Superior temporal gyrus (tissue), 1 donor: ENCODE measurements around the gene ULBP2.
A peak's percentile ranks its signal among the peaks of the same experiment; 100 is the strongest.
"Not testable (repeated sequence)": the region's sequence is repeated elsewhere in the genome, so short reads cannot be mapped to it uniquely, and the experiment has no call there.

ENCODE experiments used
- DNase-seq: peaks from one replicate; pipeline ENCODE4 v3.0.0-alpha.2; 2016; ENCODE audit errors: extremely low spot score

The ULBP2 gene

DNA sequence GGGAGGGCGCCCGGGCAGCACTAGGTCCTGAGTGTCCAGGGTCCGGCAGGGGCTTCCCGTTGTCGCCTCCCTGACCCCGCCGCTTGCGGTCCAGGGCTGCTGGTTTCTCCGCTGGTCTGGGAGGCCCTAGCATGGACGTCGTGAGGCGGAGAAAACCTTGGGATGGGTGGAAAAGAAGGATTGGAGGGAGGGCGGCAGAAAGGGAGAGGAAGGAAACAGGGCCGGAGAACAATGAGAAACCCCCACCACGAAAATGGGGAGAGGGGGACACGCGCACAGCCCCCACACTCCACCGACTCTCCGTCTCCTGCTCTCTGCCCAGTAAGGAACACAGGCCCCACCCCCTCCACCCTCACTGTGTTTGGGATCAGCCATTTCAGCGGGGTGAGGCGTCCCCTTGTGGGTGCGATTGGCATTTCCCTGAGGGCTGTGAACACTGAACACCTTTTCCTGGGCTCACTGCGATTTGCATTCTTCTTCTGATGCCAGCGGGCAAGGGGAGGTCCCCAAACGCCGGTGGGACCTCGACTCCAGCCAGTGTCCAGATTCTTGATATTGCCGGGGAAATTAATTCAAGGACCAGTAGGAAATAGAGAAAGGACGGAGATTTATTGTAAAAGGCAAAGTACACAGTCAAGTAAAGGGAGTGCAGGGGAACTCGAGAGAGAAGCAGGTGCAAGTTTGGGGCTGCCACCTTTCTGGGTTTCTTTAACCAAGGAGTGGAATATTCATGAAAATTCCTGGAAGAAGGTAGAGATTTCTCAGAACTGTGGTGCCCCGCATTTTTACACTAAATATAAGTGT lies 15.6 kb upstream of the ULBP2 start:
- DNase-seq = peak; percentile 79

- not testable (repeated sequence) for DNase-seq
These were observed 14.8 kb upstream of the ULBP2 start for GRCh38 chr6:149927025-149927424.

DNA sequence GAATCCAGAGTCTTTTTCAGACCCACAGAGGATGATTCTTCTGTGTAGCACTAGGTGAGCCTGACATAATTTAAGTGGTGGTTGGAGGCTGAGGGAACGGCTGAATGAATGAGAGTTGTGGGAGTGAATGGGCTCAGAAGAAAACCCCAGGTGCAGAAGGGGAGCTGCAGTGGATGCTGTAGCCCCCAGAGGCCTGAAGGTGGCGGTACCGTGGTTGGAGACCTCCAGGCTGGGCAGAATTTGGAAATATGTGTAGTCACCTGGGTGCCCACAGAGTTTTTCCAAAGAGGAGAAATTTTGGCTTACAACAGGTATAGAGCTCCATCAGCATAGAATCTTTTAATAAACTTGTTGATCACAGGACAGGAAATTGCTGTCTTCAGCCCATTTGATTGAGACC lies 12.4 kb upstream of the ULBP2 start:
- no peak for DNase-seq

- DNase-seq = no peak
These were observed 10.3 kb upstream of the ULBP2 start for GRCh38 chr6:149931501-149931900.

DNA sequence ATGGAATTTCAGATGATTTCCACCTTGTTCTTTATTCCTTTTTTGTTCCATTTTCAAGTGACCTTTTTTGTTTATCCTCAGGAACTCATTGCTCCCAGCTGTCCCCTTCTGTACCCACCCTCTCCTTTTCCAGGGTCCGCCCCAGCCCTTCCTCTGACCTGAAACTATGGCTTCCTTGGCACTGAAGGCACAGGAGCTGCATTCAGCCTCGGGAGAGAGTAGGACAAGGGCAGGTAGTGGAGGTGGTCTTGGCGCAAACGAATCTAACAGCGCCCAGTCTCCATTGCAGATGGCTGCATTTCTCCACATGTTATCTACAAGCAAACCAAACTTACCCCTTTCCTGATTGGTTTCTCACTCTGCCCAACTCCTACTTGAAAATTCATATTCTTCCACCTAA lies 8.8 kb upstream of the ULBP2 start:
- no peak for DNase-seq

DNA sequence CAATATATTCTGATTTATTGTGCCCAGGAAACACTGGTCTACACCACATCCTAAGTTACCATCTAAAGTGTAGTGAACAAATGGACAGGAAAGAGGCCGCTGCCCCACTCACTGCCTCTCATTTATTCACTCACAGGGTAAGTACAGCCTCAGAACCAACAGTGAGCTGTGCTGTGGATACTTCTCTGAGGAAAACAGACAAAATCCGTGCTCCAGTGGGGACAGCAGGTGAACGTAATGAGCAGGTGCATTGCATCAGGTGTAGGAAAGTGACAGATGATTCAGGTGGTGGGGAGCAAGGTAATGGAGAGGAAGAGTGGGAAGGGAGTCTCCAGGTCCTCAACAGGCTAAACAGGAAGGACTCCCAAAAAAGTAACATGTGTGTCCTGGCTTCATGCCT lies 8.4 kb upstream of the ULBP2 start:
- DNase-seq = no peak

- peak; percentile 90 for DNase-seq
These were observed 7.3 kb upstream of the ULBP2 start for GRCh38 chr6:149934249-149935156.

- no peak for DNase-seq
These were observed 6.6 kb upstream of the ULBP2 start for GRCh38 chr6:149935246-149935645.

DNA sequence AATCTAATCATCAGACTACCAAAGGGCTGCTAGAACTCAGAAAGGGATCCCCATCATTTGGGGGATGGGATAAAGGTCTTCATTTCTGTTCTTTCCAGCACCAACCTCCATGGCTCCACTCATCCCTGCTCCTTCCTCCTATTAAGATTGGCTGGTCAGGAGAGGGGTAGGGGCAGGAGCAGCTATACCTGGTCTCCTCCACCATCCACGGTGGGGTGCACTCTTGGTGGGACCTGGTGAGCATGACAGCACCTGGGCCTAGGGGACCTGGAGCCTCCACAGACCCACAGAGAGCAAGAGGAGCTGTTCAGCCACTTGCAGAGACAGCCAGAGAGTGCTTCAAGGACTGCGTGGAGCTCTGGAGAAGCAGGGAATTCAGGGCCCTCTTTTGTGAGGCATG lies 6.1 kb upstream of the ULBP2 start:
- no peak for DNase-seq

DNA sequence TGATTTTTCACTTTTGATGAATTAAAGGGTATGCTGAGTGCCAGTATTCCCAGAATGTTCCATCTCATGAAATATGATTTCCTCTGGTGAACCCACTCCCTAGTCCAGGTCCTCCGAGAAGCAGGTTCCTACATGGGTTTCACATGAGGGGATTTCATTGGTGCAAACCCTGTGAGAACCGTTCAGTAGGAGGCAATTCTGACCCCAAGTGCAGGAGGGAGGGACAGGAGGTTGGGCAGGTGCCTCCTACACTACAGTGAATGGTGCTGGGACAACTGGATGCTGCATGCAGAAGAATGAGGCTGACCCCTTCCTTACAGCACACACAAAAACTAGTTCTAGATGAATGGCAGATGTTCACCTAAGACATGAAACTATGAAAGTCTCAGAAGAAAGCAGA lies 5.1 kb upstream of the ULBP2 start:
- DNase-seq = no peak

- not testable (repeated sequence) for DNase-seq
These were observed 3.7 kb upstream of the ULBP2 start for GRCh38 chr6:149938013-149938570.

DNA sequence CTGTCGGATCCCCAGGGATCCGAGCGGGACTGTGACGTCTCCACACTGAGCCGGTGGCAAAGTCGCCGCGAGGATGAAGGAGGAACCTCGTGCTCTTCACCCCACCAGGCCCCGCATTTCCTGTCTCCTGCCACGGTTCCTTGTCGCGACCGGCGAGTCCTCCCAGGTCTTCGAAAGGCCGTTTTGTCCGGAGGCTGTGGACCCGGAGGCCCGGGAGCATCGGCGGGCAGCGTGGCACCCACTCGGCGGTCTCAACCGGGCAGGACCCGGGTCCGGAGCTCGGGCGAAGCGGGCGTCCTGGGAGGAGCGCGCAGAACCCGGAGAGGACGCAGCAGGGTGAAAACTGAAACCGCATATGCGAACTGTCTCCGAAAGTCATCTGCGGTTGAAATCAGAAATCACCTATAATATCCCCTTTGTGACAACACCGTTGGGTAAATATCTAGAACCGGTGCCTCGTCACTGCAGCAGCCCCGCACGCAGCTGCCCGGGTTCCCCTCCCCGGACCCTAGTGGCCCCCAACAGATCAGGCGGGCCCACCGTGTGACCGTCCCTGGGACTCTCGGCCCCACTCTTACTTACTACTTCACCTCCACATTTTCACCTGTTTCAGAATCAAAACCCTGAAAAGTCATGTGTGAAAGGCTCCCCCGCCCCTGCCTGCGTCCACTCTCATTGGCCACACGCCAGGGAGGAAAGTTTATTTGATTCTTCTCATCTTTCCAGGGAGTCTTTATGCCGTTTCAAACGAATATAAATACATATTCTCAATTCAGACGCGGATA lies 3.1 kb upstream of the ULBP2 start:
- no peak for DNase-seq

- no peak for DNase-seq
These were observed 2.5 kb upstream of the ULBP2 start for GRCh38 chr6:149939356-149939648.

GRCh38 chr6:149939909-149940671 lies 1.7 kb upstream of the ULBP2 start:
- no peak for DNase-seq

DNA sequence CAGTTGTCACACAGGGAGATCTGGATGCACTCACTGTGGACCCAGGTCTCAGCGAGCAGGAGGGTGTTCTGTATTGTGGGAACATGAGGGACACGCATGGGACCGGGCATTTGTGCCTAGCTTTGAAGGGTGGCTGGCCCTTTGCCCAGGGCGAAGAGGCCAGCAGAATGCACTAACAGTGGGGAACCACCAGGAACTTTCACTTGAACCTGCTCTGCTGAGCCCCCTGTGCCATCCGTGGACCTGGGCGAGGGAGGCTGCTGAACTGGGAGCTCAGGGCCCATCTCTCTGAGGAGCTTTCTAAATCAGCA lies 1.2 kb upstream of the ULBP2 start:
- DNase-seq = no peak

DNA sequence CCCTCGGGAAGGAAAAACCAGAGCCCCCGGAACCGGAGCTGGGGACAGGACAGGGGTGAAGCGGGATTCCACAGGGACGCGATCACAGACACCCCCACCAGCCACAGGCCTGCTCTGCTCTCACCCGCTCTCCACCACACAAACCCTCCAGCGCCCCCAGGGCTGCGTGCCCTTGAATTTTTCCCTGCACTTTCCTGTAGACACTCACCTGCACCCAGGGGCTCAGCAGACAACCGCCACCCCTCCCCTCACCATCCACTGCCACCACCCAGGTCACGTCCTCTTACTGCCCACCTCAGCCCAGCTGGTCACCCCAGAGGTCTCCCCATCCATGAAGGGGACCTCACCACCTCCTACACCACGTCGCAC lies 631 bp downstream of the ULBP2 start:
- no peak for DNase-seq

- not testable (repeated sequence) for DNase-seq
These were observed 1.5 kb downstream of the ULBP2 start for GRCh38 chr6:149943321-149943720.

GRCh38 chr6:149945276-149945675 lies 3.5 kb downstream of the ULBP2 start:
- DNase-seq = not testable (repeated sequence)

DNA sequence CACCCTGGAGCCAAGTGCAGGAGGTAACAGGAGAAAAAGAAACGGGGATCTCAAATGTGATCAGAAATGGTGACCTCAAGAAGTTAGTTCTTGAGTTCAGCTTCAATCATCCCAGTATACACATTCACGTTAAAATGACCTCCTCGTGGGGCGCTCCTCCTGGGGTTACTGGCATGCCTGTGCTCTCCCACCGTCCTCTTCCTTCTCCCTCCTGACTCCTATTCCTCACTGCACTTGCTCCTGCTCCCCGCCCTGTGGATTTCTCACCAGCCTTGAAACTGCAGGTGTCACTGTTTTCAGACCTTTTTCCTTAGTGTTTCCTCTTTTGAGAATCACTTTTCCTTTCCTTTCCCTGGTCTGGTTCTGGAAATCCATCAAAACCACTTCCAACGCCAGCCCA lies 4.8 kb downstream of the ULBP2 start:
- DNase-seq = not testable (repeated sequence)

DNA sequence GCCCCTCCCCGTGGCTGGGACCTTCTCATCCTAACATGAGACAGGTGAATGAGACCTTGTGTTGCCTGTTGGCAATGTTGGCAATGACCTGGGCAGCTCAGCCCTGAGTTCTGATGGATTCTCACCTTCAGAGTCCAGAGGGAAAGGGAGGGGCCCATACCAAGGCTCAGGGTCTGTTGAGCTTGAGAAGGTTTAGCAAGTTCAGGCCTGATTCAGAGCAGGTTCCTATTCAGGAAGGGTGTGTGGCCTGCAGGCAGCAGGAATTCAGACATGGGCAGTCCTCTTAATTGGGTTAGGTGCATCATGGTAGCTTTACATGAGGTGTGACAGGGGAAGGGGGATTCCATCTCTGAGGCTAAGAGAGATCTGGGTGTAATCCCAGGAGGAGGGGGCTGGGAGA lies 5.7 kb downstream of the ULBP2 start:
- not testable (repeated sequence) for DNase-seq

DNA sequence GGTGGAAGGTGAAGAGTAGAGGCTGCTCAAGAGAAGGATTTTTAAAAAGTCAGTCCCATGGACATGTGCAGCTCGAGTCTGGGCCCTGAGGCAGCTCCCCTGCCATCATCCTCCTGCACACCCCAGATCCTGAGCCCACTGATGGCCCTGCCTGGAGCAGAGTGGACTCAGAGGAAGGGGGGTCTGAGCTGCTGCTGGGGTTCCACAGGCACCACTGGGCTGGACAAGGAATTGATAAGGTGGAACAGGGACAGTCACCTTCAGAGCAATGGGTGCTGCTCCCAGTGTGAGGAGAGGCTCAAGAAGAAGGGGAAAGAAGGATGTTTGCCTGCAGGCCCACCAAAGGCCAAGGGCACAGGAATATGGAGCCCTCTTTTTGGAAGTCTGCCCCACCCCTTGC lies 6.2 kb downstream of the ULBP2 start:
- no peak for DNase-seq
